D721Med (cell line): Measurements from ENCODE around the gene ATXN7L3B.
A peak's percentile ranks its signal among the peaks of the same experiment; 100 is the strongest.

Experiments
- DNase-seq: peaks from one replicate; pipeline ENCODE4 v3.0.0; 2011; ENCODE audit warnings: low spot score; ENCODE audit not compliant: insufficient read length
- FAIRE-seq: peaks from 2 replicates; lab custom pipeline; 2011; peaks lifted over from hg19 to GRCh38; lab: Jason Lieb, UNC
- CTCF ChIP-seq: IDR thresholded peaks from 2 replicates; pipeline ENCODE4 v1.5.1; 2012; ENCODE audit warnings: mild to moderate bottlenecking, control low read depth; ENCODE audit not compliant: insufficient read depth; ENCODE audit errors: missing control alignments

ATXN7L3B gene

GRCh38 chr12:74537126-74537706, 419 bp upstream of the ATXN7L3B start:
- TF ChIP-seq CTCF, result peak; percentile 62
- DNase-seq (no peak), FAIRE-seq (peak; percentile 81)

GRCh38 chr12:74538491-74539258, 1.0 kb downstream of the ATXN7L3B start:
- no peak for TF ChIP-seq CTCF
- FAIRE-seq, result no peak
- no peak for DNase-seq

- TF ChIP-seq CTCF, result no peak
- FAIRE-seq (no peak), DNase-seq (no peak)
Observed at GRCh38 chr12:74539261-74539660, 1.6 kb downstream of the ATXN7L3B start.

- FAIRE-seq (no peak), DNase-seq (no peak)
Observed at GRCh38 chr12:74539765-74540526, 2.3 kb downstream of the ATXN7L3B start.

GRCh38 chr12:74541074-74541473, 3.4 kb downstream of the ATXN7L3B start:
- DNase-seq, result no peak
- FAIRE-seq, result no peak
- TF ChIP-seq CTCF, result no peak

More at GRCh38 chr12:74539765-74540526, 2.3 kb downstream of the ATXN7L3B start:
- TF ChIP-seq CTCF, result no peak

- FAIRE-seq (no peak), DNase-seq (no peak)
- TF ChIP-seq CTCF, result no peak
Observed at GRCh38 chr12:74547249-74547648, 9.6 kb downstream of the ATXN7L3B start.

- TF ChIP-seq CTCF, result no peak
- FAIRE-seq (no peak), DNase-seq (no peak)
Observed at GRCh38 chr12:74551291-74551690, 13.7 kb downstream of the ATXN7L3B start.
